Liver (tissue), 9 donors: ENCODE data around the gene ZAR1. TPM values are rescaled to one million over a fixed set of nuclear protein-coding genes. Genes with fewer than 3 reads are reported as not detected.

Experiments used
- DNase-seq: peaks from one replicate; pipeline ENCODE4 v3.0.0-alpha.2; 2017; ENCODE audit warnings: low spot score
- H3K27ac ChIP-seq, 2 donors: one replicate each; pipeline ENCODE4 v1.7.0; 2013; ENCODE audit warnings: inconsistent platforms in 2 of 2, low read length in 2 of 2, control low read depth in 1 of 2, low read depth in 1 of 2, mild to moderate bottlenecking in 1 of 2
- H3K27me3 ChIP-seq, 4 donors: one replicate each; pipeline versions ENCODE4 v1.6.1 to v1.7.0; 2013; ENCODE audit warnings: low read length in 3 of 4, inconsistent platforms in 1 of 4, mild to moderate bottlenecking in 1 of 4, moderate library complexity in 1 of 4; ENCODE audit not compliant: control insufficient read depth in 4 of 4, insufficient read depth in 4 of 4
- H3K36me3 ChIP-seq, 4 donors: one replicate each; pipeline versions ENCODE4 v1.6.1 to v1.7.0; 2013; ENCODE audit warnings: low read length in 3 of 4, mild to moderate bottlenecking in 3 of 4, low read depth in 1 of 4, moderate library complexity in 1 of 4; ENCODE audit not compliant: control insufficient read depth in 4 of 4, insufficient read depth in 3 of 4
- H3K4me1 ChIP-seq, 4 donors: one replicate each; pipeline versions ENCODE4 v1.6.1 to v1.7.0; 2013; ENCODE audit warnings: low read length in 3 of 4, mild to moderate bottlenecking in 3 of 4, moderate library complexity in 1 of 4; ENCODE audit not compliant: control insufficient read depth in 4 of 4, insufficient read depth in 4 of 4
- H3K4me3 ChIP-seq, 3 donors: one replicate each; pipeline versions ENCODE4 v1.6.1 to v1.7.0; 2013; ENCODE audit warnings: low read length in 3 of 3, control low read depth in 1 of 3, low read depth in 1 of 3, mild to moderate bottlenecking in 1 of 3
- H3K9ac ChIP-seq, 2 donors: one replicate each; pipeline ENCODE4 v1.7.0; 2013; ENCODE audit warnings: low read length in 2 of 2, mild to moderate bottlenecking in 2 of 2, moderate library complexity in 2 of 2, control low read depth in 1 of 2, low read depth in 1 of 2
- H3K9me3 ChIP-seq, 4 donors: one replicate each; pipeline versions ENCODE4 v1.6.1 to v1.7.0; 2013; ENCODE audit warnings: low read length in 3 of 4; ENCODE audit not compliant: control insufficient read depth in 4 of 4
- ATF3 ChIP-seq: IDR thresholded peaks from 2 replicates; pipeline ENCODE4 v1.6.1; 2016; ENCODE audit warnings: antibody characterized with exemption
- CTCF ChIP-seq: fragments of 150-350 bp; IDR thresholded peaks from 2 replicates; pipeline ENCODE4 v1.5.1; 2017; ENCODE audit warnings: improper control_type of control experiment, low read depth, low read length; ENCODE audit not compliant: missing input control
- EGR1 ChIP-seq, 2 donors: IDR thresholded peaks; 2 replicates each; pipeline ENCODE4 v1.6.1; 2016 to 2018; ENCODE audit warnings: antibody characterized with exemption in 2 of 2, low read depth in 2 of 2
- FOXA1 ChIP-seq: IDR thresholded peaks from 2 replicates; pipeline ENCODE4 v1.6.1; 2016; ENCODE audit warnings: antibody characterized with exemption
- FOXA2 ChIP-seq: IDR thresholded peaks from 2 replicates; pipeline ENCODE4 v1.6.1; 2016; ENCODE audit warnings: antibody characterized with exemption
- GABPA ChIP-seq, 2 donors: IDR thresholded peaks in 1 of 2; conservative IDR thresholded peaks in 1 of 2; 2 replicates each; pipeline ENCODE4 v1.6.1; 2016; ENCODE audit warnings: antibody characterized with exemption in 2 of 2, mild to moderate bottlenecking in 1 of 2, moderate library complexity in 1 of 2
- HNF4A ChIP-seq, 2 donors: conservative IDR thresholded peaks; 2 replicates each; pipeline ENCODE4 v1.6.1; 2016; ENCODE audit warnings: antibody characterized with exemption in 2 of 2, mild to moderate bottlenecking in 2 of 2
- HNF4G ChIP-seq: IDR thresholded peaks from 2 replicates; pipeline ENCODE4 v1.6.1; 2016; ENCODE audit warnings: antibody characterized with exemption
- JUND ChIP-seq, 2 donors: IDR thresholded peaks; 2 replicates each; pipeline ENCODE4 v1.6.1; 2016; ENCODE audit warnings: antibody characterized with exemption in 2 of 2
- MAX ChIP-seq: IDR thresholded peaks from 2 replicates; pipeline ENCODE4 v1.6.1; 2016; ENCODE audit warnings: antibody characterized with exemption
- NR2F2 ChIP-seq: IDR thresholded peaks from 2 replicates; pipeline ENCODE4 v1.6.1; 2016; ENCODE audit warnings: antibody characterized with exemption
- RAD21 ChIP-seq, 2 donors: IDR thresholded peaks; 2 replicates each; pipeline ENCODE4 v1.6.1; 2016; ENCODE audit warnings: antibody characterized with exemption in 2 of 2, mild to moderate bottlenecking in 2 of 2
- RXRA ChIP-seq, 2 donors: IDR thresholded peaks; 2 replicates each; pipeline ENCODE4 v1.6.1; 2017 to 2018; ENCODE audit warnings: antibody characterized with exemption in 2 of 2, mild to moderate bottlenecking in 1 of 2
- SP1 ChIP-seq: IDR thresholded peaks from 2 replicates; pipeline ENCODE4 v1.6.1; 2018; ENCODE audit warnings: antibody characterized with exemption, mild to moderate bottlenecking
- TAF1 ChIP-seq: conservative IDR thresholded peaks from 2 replicates; pipeline ENCODE4 v1.6.1; 2016; ENCODE audit warnings: antibody characterized with exemption, mild to moderate bottlenecking
- YY1 ChIP-seq: IDR thresholded peaks from 2 replicates; pipeline ENCODE4 v1.6.1; 2016; ENCODE audit warnings: antibody characterized with exemption, mild to moderate bottlenecking
- ZBTB33 ChIP-seq: IDR thresholded peaks from 2 replicates; pipeline ENCODE4 v1.6.1; 2016; ENCODE audit warnings: antibody characterized with exemption
- WGBS: extraction: QIAGEN DNeasy Blood & Tissue Kit; methylation state at CpG from one replicate; pipeline ENCODE4 v1.1.7; 2013; 5-methylcytosine and 5-hydroxymethylcytosine counted together
- polyA plus RNA-seq, 2 donors: library from polyadenylated mRNA; stranded (reverse) in 1 of 2; unstranded in 1 of 2; fragments of 200-250 nt in 1 of 2; fragments of >200 nt in 1 of 2; fragmentation: Nextera tagmentation in 1 of 2; extraction: Ambion mirVana in 1 of 2; gene quantifications; one replicate each; pipeline versions ENCODE4 v1.2.1 to v1.2.3, GENCODE V29; 2013 to 2015
- total RNA-seq, 2 donors: library from RNA; depleted of rRNA; stranded (reverse); fragments of >200 nt; gene quantifications; one replicate each; pipeline ENCODE4 v1.2.3, GENCODE V29; 2014
- donor health status: healthy.
- donor health status: healthy.
- donor health status: healthy.
- donor health status: healthy.
- donor health status: healthy.

The ZAR1 gene
- total and polyA plus RNA-seq, 4 donors = 0.28 TPM; not detected in 3

GRCh38 chr4:48526406-48526805 lies 36.4 kb downstream of the ZAR1 start:
- DNase-seq = no peak
- WGBS = 83% methylated on average over 1 of the region's 1 CpG
- Histone ChIP-seq H3K27me3 (no peaks in the 10 kb centered on the region), H3K9ac (no peak overlapping the region), H3K36me3 (peaks cover 3 to 61% (median 45%) of the 10 kb centered on the region in 4 donors), H3K9me3 (no peaks in the 10 kb centered on the region), H3K4me1 (no peaks in the 10 kb centered on the region), H3K27ac (no peak overlapping the region), H3K4me3 (no peak overlapping the region)
- no peak for TF ChIP-seq GABPA (IDR thresholded peaks at IDR 0.05 in 1 of 2, conservative IDR thresholded peaks at IDR 0.05 in 1 of 2)
- no peak for TF ChIP-seq JUND (IDR thresholded peaks at IDR 0.05)
- no peak for TF ChIP-seq YY1

GRCh38 chr4:48538358-48538757 lies 48.3 kb downstream of the ZAR1 start:
- no peak overlapping the region for H3K4me3 ChIP-seq
- peak; percentile 40 for TF ChIP-seq FOXA2
- peak; percentile 21 for TF ChIP-seq YY1
- peak; percentile 52 for TF ChIP-seq ATF3
- TF ChIP-seq MAX = peak; percentile 18
- peak in 1 of 2 donors; percentile 25 for TF ChIP-seq RXRA (IDR thresholded peaks at IDR 0.05)
- no peak for TF ChIP-seq GABPA (IDR thresholded peaks at IDR 0.05 in 1 of 2, conservative IDR thresholded peaks at IDR 0.05 in 1 of 2)
- peak; percentile 7 to 23 for TF ChIP-seq RAD21 (IDR thresholded peaks at IDR 0.05)
- TF ChIP-seq HNF4A (conservative IDR thresholded peaks at IDR 0.05) = peak; percentile 23 to 46
- no peak for TF ChIP-seq FOXA1
- peak; percentile 9 for TF ChIP-seq SP1
- no peak for TF ChIP-seq TAF1
- TF ChIP-seq CTCF = no peak
- peak; percentile 16 for TF ChIP-seq ZBTB33
- TF ChIP-seq JUND (IDR thresholded peaks at IDR 0.05) = peak in 1 of 2 donors; percentile 25
- TF ChIP-seq HNF4G = no peak
- no peak for TF ChIP-seq EGR1 (IDR thresholded peaks at IDR 0.05; ENCODE audit: low read depth in 2 of 2)
- TF ChIP-seq NR2F2 = no peak
- peak overlapping the region in 1 of 2 donors; percentile 25 for H3K27ac ChIP-seq
- no peaks in the 10 kb centered on the region for H3K27me3 ChIP-seq
- no peak overlapping the region for H3K9ac ChIP-seq
- H3K36me3 ChIP-seq = peaks cover 1 to 21% (median 13%) of the 10 kb centered on the region in 4 donors
- peaks cover 0 to 13% (median 9%) of the 10 kb centered on the region in 4 donors for H3K4me1 ChIP-seq
- H3K9me3 ChIP-seq = no peaks in the 10 kb centered on the region
- DNase-seq = no peak
